ENCODE results near the gene EXOC4.

GRCh38 chr7:133633055-133633454 is 380.2 kb downstream of the EXOC4 start:
- no peak for TF ChIP-seq CTCF (IDR thresholded peaks at IDR 0.05)
- TF ChIP-seq POLR2A (IDR thresholded peaks at IDR 0.05), result no peak

Measured in sigmoid colon (tissue), 3 donors.